DOHH2 (cell line): ENCODE data around the gene CRISPLD2.

ENCODE experiments used
- H3F3A ChIP-seq: fragments of 200-600 bp; sonication (generic), shearing (Covaris generic); 2 replicates; pipeline ENCODE4 v1.6.0; 2016; ENCODE audit warnings: antibody characterized with exemption, mild to moderate bottlenecking; ENCODE audit not compliant: control insufficient read depth, insufficient read depth
- H3K27ac ChIP-seq: fragments of 200-600 bp; sonication (generic); 2 replicates; pipeline ENCODE4 v1.5.1; 2014; ENCODE audit warnings: low read depth, mild to moderate bottlenecking, low read length, moderate library complexity
- H3K27me3 ChIP-seq: fragments of 200-600 bp; sonication (generic); 2 replicates; pipeline ENCODE4 v1.6.1; 2014; ENCODE audit warnings: mild to moderate bottlenecking, low read length, mixed read lengths; ENCODE audit not compliant: control insufficient read depth
- H3K36me3 ChIP-seq: fragments of 200-600 bp; sonication (generic); 2 replicates; pipeline ENCODE4 v1.6.1; 2014; ENCODE audit warnings: mild to moderate bottlenecking, low read length, moderate library complexity, mixed read lengths; ENCODE audit not compliant: control insufficient read depth
- H3K4me1 ChIP-seq: fragments of 200-600 bp; sonication (generic); 2 replicates; pipeline ENCODE4 v1.6.1; 2014; ENCODE audit warnings: mild to moderate bottlenecking, low read length, mixed read lengths; ENCODE audit not compliant: control insufficient read depth
- H3K4me2 ChIP-seq: fragments of 200-600 bp; sonication (generic); 2 replicates; pipeline ENCODE4 v1.6.0; 2014; ENCODE audit warnings: mild to moderate bottlenecking, low read length, moderate library complexity
- H3K4me3 ChIP-seq: fragments of 200-600 bp; sonication (generic); 2 replicates; pipeline ENCODE4 v1.5.1; 2014; ENCODE audit warnings: mild to moderate bottlenecking, low read length, mixed read lengths
- H3K79me2 ChIP-seq: fragments of 200-600 bp; sonication (generic); 2 replicates; pipeline ENCODE4 v1.6.1; 2014; ENCODE audit warnings: mild to moderate bottlenecking, low read length, mixed read lengths; ENCODE audit not compliant: control insufficient read depth
- H3K9me2 ChIP-seq: fragments of 200-600 bp; sonication (generic); replicated peaks from 2 replicates; pipeline ENCODE4 v1.6.1; 2014; ENCODE audit warnings: mild to moderate bottlenecking, low read length, mixed read lengths; ENCODE audit not compliant: control insufficient read depth
- H3K9me3 ChIP-seq: fragments of 200-600 bp; sonication (generic); 2 replicates; pipeline ENCODE4 v1.6.1; 2014; ENCODE audit warnings: antibody characterized with exemption, low read length, mixed read lengths; ENCODE audit not compliant: control insufficient read depth, insufficient read depth
- H4K20me1 ChIP-seq: fragments of 200-600 bp; sonication (generic); 2 replicates; pipeline ENCODE4 v1.6.0; 2014; ENCODE audit warnings: low read depth, mild to moderate bottlenecking, antibody characterized with exemption, low read length, moderate library complexity; ENCODE audit not compliant: control insufficient read depth, insufficient read depth
- EZH2phosphoT487 ChIP-seq: fragments of 200-600 bp; sonication (generic); IDR thresholded peaks from 2 replicates; pipeline ENCODE4 v1.6.1; 2017; ENCODE audit warnings: borderline replicate concordance, mild to moderate bottlenecking, antibody characterized with exemption, low read length, moderate library complexity, mixed read lengths
- TF ChIP-seq, protein P1 (sequence below): fragments of 200-600 bp; sonication (generic); IDR thresholded peaks from one replicate; pipeline ENCODE4 v1.5.1; 2014; ENCODE audit warnings: antibody characterized with exemption, mild to moderate bottlenecking, low read depth, low read length; ENCODE audit not compliant: poor library complexity, severe bottlenecking

The CRISPLD2 gene

GRCh38 chr16:84807776-84808175, 12.0 kb upstream of the CRISPLD2 start:
- H4K20me1 ChIP-seq, result no peaks in the 10 kb centered on the region
- no peaks in the 10 kb centered on the region for H3F3A ChIP-seq
- TF ChIP-seq, protein P1, sequence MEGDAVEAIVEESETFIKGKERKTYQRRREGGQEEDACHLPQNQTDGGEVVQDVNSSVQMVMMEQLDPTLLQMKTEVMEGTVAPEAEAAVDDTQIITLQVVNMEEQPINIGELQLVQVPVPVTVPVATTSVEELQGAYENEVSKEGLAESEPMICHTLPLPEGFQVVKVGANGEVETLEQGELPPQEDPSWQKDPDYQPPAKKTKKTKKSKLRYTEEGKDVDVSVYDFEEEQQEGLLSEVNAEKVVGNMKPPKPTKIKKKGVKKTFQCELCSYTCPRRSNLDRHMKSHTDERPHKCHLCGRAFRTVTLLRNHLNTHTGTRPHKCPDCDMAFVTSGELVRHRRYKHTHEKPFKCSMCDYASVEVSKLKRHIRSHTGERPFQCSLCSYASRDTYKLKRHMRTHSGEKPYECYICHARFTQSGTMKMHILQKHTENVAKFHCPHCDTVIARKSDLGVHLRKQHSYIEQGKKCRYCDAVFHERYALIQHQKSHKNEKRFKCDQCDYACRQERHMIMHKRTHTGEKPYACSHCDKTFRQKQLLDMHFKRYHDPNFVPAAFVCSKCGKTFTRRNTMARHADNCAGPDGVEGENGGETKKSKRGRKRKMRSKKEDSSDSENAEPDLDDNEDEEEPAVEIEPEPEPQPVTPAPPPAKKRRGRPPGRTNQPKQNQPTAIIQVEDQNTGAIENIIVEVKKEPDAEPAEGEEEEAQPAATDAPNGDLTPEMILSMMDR, result no peak
- TF ChIP-seq EZH2phosphoT487, result no peak
- H3K36me3 ChIP-seq, result no peaks in the 10 kb centered on the region
- no peak overlapping the region for H3K27ac ChIP-seq
- H3K9me2 ChIP-seq, result no peaks in the 10 kb centered on the region
- no peak overlapping the region for H3K4me2 ChIP-seq
- H3K27me3 ChIP-seq, result peaks cover 3% of the 10 kb centered on the region; the same call in 1 of the 2 replicates
- no peaks in the 10 kb centered on the region for H3K9me3 ChIP-seq
- H3K4me1 ChIP-seq, result no peaks in the 10 kb centered on the region
- no peaks in the 10 kb centered on the region for H3K79me2 ChIP-seq
- no peak overlapping the region for H3K4me3 ChIP-seq

DNA sequence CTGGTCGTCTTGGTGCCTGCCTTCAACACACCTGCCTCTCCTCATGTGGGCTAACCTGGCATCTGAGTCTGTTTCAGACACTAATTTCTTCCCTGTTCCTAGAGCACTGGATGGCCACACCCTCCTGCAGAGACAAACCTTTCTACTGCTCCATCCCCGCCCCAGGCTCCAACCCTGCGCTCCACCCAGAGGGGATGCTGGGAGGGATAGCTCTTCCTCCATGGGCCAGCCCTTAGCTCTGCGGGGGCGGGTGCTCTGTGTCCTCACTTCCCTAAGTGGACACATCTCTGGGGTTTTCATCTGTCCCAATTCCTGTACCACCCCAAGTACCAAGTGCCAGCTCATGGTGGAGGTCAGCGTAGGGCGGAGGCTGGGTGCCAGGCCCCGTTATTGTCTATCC, 11.0 kb upstream of the CRISPLD2 start:
- H3K4me1 ChIP-seq, result no peaks in the 10 kb centered on the region
- TF ChIP-seq, protein P1, result no peak
- no peak for TF ChIP-seq EZH2phosphoT487
- no peak overlapping the region for H3K27ac ChIP-seq
- H3K4me2 ChIP-seq, result no peak overlapping the region
- H4K20me1 ChIP-seq, result no peaks in the 10 kb centered on the region
- H3K9me3 ChIP-seq, result no peaks in the 10 kb centered on the region
- H3K79me2 ChIP-seq, result no peaks in the 10 kb centered on the region
- H3K4me3 ChIP-seq, result no peak overlapping the region
- H3K36me3 ChIP-seq, result no peaks in the 10 kb centered on the region
- peaks cover 3% of the 10 kb centered on the region; the same call in 1 of the 2 replicates for H3K27me3 ChIP-seq
- H3F3A ChIP-seq, result no peaks in the 10 kb centered on the region
- H3K9me2 ChIP-seq, result no peaks in the 10 kb centered on the region

- H4K20me1 ChIP-seq, result no peaks in the 10 kb centered on the region
- no peaks in the 10 kb centered on the region for H3K36me3 ChIP-seq
- no peaks in the 10 kb centered on the region for H3F3A ChIP-seq
- H3K4me1 ChIP-seq, result no peaks in the 10 kb centered on the region
- no peaks in the 10 kb centered on the region for H3K79me2 ChIP-seq
- peaks cover 3% of the 10 kb centered on the region; the same call in 1 of the 2 replicates for H3K27me3 ChIP-seq
- H3K27ac ChIP-seq, result no peak overlapping the region
- no peaks in the 10 kb centered on the region for H3K9me3 ChIP-seq
- no peaks in the 10 kb centered on the region for H3K9me2 ChIP-seq
- H3K4me2 ChIP-seq, result no peak overlapping the region
- TF ChIP-seq EZH2phosphoT487, result no peak
- TF ChIP-seq, protein P1, result no peak
- H3K4me3 ChIP-seq, result no peak overlapping the region
Measured at GRCh38 chr16:84810518-84811273, 9.1 kb upstream of the CRISPLD2 start.
